Suppressor macrophage (primary cell): ENCODE measurements around the gene DENND2A.

Experiments used
- DNase-seq, 4 experiments: peaks; one replicate each; pipeline ENCODE4 v3.0.0-alpha.2; 2020 to 2022

The DENND2A gene

DNA sequence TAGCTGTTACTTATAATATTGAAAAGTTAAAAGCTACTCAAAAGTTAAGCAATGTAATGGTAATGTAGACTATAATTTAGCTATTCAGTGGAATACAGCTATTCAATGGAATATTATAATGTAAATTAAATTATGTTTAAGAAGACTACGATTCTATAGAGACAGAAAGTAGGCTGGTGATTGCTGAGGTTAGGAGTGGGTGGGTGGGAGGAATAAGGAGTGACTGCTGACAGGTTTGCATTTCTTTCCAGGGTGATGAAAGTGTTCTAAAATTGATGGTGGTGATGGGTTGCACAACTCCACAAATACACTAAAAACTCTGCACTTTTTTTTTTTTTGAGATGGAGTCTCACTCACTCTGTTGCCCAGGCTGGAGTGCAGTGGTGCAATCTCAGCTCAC, 21.4 kb downstream of the DENND2A start:
- no peak for DNase-seq

DNA sequence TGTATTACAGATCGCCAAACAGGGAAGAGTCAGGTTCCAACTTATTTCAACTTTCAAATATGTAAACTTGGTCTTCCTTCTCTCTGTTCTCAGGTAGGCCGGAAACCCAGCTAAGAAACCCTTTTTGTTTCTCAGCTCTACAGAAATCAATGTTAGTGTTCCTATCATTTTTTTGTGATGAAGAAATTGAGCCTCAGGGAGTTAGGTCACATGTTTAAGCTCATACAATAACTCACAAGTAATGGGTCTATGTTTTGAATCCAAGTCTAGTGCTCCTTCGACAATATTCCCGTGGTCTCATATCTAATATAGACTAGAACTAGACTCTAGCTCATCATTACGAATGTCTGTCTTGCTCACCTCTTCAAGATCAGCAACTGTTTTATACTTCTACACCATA, 22.3 kb downstream of the DENND2A start:
- DNase-seq: no peak

GRCh38 chr7:140617081-140617480, 23.5 kb downstream of the DENND2A start:
- no peak for DNase-seq

DNA sequence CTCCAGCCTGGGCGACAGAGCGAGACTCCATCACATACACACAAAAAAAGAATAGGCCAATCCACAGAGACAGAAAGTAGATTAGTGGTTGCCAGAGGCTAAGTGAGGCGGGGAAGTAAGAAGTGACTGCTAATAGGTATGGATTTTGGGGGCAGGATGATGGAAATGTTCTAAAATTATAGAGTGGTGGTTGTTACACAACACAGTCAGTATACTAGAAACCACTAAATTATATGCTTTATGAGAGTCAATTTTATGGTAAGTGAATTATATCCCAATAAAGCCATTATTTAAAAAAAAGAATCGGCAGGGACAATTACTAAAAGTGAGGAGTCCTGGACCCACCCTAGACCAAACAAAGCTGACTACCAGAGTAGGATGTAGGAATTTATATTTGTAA, 24.3 kb downstream of the DENND2A start:
- no peak for DNase-seq

- DNase-seq: no peak
Observed at GRCh38 chr7:140611641-140612040, 29.0 kb downstream of the DENND2A start.

DNA sequence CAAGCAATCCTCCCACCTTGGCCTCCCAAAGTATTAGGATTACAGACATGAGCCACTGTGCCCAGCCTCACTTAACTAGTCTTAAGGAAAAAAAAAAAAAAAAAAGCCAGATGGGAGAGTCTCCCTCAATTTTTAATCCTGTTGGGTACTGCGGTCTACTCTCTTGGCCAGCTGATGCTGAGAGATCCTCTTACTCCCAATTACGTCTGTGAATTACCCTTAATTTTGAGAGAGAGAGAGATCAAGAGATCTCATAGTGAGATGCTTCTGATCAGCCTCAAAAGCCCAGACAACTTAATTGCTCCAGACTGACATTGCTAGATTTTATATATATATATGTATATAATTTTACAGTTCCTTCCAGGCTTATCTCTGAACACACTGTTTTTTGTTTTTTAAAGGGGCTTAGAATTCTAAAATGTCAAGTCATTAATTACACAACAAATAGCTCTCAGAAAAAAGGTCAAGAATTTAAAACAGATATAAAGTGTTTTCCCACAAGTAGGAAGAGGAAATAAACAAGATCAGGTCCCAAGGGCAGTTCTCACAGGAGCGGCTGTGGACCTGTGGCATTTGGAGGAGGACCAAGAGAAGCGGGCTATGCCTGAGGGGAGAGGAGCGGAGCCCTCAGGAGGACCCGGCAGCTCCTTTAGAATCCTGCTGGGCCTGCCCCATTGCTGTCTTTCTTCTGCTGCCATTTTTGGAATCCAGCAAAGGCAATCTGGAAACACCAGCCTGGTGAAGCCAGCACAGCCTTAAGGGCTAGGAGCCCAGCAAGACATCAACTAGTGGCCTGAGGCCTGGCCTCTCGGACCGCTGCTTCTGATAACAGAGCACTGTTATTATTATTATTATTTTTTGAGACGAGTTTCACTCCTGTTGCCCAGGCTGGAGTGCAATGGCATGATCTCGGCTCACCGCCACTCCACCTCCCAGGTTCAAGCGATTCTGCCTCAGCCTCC, 30.1 kb downstream of the DENND2A start:
- DNase-seq: no peak

DNA sequence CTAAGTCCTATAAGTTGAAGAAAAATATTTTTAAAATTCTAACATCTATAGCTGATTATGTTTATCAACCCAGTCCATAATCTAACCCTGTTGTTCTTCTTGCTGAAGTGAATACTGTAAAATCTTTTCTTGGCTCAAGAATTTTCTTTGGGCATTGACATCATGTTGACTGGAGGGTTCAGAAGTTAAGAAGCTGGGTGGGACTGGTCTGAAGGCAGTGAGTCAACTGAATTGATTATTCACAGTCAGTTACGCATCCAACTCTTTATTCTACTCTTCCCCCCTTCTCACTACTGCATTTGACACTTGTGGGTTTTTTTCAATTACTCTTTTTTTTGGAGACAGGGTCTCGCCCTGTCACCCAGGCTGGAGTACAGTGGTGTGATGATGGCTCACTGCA, 31.0 kb downstream of the DENND2A start:
- no peak for DNase-seq

GRCh38 chr7:140607441-140607989, 33.1 kb downstream of the DENND2A start:
- no peak for DNase-seq

GRCh38 chr7:140605337-140605736, 35.3 kb downstream of the DENND2A start:
- no peak for DNase-seq

DNA sequence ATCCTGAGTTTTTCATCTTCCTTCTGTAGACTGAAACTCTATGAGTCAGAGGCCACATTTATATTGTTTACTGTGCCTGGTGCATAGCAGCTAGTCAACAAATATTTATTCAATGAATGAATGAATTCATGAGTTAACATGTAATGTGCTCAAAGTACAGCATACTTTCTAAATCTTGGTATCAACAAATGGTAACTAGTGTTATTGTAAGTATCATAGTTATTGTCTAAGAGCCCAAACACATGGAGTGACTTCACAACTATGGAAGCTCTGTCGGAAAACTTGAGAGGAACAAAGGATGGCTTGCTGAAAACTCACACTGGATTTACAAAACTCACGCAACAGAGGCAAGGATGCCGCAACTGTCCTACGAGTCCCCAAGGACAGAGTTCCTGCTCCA, 35.9 kb downstream of the DENND2A start:
- no peak for DNase-seq

- DNase-seq: no peak
Observed at GRCh38 chr7:140604076-140604475, 36.5 kb downstream of the DENND2A start.

DNA sequence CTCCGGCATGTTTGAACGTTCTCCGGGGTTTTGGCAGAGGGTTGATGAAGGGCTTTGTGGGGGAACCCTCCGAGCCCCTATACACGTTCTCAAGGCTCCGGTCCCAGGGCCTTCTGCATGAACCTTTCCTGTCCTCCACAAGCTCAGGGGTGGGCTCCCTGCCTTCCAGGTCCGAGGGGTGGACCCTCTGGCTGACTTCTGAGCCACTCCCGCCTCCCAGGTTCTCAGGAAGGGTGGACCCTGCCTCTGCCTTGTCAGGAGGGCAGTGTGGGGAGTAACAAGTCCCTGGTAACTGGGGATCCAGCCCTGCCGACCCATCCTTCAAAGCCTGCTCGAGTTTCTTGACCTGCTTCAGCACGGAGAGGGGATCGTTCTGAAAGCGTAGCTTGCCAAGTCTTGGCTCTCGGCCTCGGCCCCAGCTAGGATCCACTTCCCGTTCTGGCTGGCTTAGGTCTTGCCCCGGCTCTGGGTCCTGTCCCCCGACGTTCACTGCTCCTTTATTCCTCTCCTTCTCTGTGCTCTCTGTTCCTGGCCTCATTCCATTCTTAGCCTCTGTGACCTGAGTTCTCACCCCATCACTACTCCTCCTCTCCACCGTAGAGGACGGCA, 38.9 kb downstream of the DENND2A start:
- no peak for DNase-seq

GRCh38 chr7:140600341-140600740, 40.3 kb downstream of the DENND2A start:
- no peak for DNase-seq

DNA sequence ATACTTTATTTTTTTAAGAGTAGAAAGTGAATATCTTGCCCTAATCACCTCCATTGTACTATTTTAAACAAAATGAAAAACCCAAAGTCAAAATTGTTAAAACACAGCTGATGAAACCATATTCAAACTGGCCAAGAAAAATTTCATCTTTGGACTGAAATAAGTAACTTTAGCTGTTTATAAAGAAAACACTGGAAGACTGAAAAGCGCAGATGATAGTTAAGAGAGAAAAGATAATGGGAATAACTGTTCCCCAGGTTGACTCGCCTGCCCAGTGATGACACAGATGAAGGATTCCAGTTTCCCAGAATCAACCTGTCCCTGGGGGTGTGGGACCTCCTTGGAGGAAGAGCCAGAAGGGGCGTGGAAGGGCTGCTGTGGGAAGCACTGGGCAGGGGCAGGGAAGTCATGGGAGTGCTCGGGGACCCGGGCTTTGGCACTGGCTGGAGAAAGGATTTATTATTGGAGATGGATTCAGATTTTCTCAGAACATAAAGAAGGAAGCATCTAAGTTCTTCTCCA, 43.1 kb downstream of the DENND2A start:
- no peak for DNase-seq

DNA sequence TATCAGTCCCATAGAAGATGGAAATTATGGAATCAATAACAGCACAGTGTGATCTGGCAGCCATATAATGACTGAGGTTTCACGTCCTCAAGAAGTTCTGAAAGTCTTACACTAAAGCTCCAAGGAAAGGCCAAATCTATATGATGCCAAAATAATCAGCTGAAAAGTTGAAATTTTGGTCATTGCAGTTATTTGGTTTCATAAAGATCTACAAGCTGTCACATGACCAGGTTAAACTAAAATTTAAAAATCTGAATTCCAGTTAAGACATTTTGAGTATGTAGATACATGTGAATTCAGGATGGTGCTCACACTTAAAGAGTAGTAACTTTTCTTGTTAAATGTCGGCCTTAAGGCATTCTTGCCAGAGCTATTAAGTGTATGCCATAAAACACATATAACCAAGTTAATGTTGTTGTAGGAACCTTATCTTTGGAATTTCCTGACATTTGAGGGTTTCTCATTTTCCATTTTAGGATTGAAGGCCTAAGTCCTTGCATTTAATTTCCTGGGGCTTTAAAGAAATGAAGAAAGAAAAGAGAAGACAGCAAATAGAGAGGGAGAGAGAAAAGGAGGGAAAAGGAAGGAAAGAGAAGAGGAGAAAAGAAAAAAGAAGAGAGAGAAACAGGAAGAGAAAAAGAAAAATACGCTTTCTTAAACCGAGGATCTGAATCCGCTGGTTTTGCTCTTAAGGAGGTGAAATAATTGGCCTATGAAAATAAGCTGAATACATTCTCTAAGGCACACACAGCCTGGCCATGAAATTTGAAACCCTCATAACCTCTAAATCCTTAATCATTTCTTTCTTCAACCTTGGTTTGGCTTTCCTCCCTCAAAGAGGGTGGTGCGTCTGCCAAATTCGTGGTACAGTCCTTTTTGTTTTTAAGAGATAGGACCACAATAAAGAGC, 43.8 kb downstream of the DENND2A start:
- DNase-seq: no peak

DNA sequence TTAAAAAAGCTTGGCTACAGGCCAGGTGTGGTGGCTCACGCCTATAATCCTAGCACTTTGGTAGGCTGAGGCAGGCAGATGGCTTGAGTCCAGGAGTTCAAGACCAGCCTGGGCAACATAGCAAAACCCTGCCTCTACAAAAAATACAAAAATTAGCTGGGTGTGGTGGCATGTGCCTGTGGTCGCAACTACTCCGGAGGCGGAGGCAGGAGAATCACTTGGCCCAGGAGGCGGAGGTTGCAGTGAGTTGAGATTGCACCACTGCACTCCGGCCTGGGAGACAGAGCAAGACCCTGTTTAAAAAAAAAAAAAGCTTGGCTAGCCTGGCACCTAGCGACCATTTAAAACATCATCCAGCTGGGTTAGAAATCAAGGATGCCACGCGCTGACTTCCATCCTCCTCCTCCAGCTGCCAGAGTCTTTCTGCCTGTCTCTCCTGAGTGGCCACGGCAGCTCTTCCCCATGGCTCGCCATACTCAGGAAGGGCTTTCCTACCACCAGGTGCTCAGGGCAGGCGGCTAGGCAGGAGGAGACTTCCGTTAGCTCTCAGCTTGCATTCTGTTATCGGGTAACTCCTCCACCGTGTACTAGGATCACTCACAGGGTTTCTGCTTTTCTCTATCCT, 45.0 kb downstream of the DENND2A start:
- DNase-seq: no peak

- DNase-seq: no peak
Observed at GRCh38 chr7:140594131-140594691, 46.4 kb downstream of the DENND2A start.

GRCh38 chr7:140593672-140593982, 47.0 kb downstream of the DENND2A start:
- no peak for DNase-seq

GRCh38 chr7:140592964-140593671, 47.5 kb downstream of the DENND2A start:
- no peak for DNase-seq

DNA sequence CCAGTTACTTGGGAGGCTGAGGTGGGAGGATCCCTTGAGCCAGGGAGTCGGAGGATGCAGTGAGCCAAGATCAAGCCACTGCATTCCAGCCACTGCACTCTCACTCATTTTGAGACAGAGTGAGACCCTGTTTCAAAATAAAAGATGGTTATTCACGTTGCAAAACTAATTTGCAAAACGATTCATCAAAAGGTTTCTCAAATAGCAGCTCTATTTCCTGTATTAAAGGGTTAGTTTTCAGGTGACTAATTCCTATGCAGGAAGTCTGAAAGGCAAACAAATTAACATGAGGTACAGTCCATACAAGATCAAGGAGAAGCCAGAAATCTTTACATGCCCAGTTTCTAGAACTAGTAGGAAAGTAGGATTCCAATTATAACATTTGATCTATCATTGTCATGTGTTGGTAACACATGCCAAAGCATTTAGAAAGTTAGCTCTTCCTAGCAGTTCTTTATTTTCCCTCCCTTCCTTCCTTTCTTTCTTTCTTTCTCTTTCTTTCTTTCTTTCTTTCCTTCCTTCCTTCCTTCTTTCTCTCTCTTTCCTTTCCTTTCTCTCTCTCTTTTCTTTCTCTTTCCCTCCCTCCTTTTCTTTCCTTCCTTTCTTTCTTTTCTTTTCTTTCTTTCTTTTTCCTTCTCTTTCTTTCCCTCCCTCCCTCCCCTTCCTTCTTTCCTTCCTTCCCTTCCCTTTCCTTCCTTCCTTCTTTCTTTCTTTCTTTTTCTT, 49.3 kb downstream of the DENND2A start:
- no peak for DNase-seq
